Activated B cell treated with CpG ODN at 0.5 μM for 24 hours (primary cell): Measurements from ENCODE around the gene DDX24. TPM values are rescaled to one million over a fixed set of nuclear protein-coding genes. Genes with fewer than 3 reads are reported as not detected.

ENCODE experiments used
- ATAC-seq: fragments of 200-7000 bp; cut with Tn5 transposase; one replicate; pipeline ENCODE4 v1.10.0; 2021; ENCODE audit warnings: low read depth, mild to moderate bottlenecking, moderate library complexity
- CTCF ChIA-PET: fragments of 350-600 bp; sonication (Branson Sonifier 250); formaldehyde crosslinking; loops from one replicate; lab custom pipeline; 2021; ENCODE audit warnings: antibody characterized with exemption; lab: Charles Lee
- POLR2A ChIA-PET: fragments of 350-600 bp; sonication (Branson Sonifier 250); formaldehyde crosslinking; loops from one replicate; lab custom pipeline; 2021; ENCODE audit warnings: antibody characterized with exemption; lab: Charles Lee
- DNase-seq: peaks from one replicate; pipeline ENCODE4 v3.0.0; 2022
- H3K27ac Mint-ChIP-seq: one replicate; pipeline ENCODE4 v1.8.0; 2020; ENCODE audit warnings: mixed read lengths
- H3K27me3 Mint-ChIP-seq: one replicate; pipeline ENCODE4 v1.8.0; 2021; ENCODE audit warnings: mixed read lengths
- H3K36me3 Mint-ChIP-seq: one replicate; pipeline ENCODE4 v1.8.0; 2021; ENCODE audit warnings: low read depth, mixed read lengths
- H3K4me1 Mint-ChIP-seq: one replicate; pipeline ENCODE4 v1.8.0; 2021; ENCODE audit warnings: mixed read lengths
- H3K4me3 Mint-ChIP-seq: one replicate; pipeline ENCODE4 v1.8.0; 2020; ENCODE audit warnings: mild to moderate bottlenecking, mixed read lengths
- H3K9me3 Mint-ChIP-seq: one replicate; pipeline ENCODE4 v1.8.0; 2020; ENCODE audit warnings: mixed read lengths
- CTCF ChIP-seq: fragments of 200-600 bp; IDR thresholded peaks from one replicate; pipeline ENCODE4 v1.8.0; 2022; ENCODE audit warnings: antibody characterized with exemption, mild to moderate bottlenecking
- intact Hi-C: fragments of 100-400 bp; cut with micrococcal nuclease; formaldehyde crosslinking; loops from one replicate; pipeline ENCODE4 v1.15.1; 2024
- total RNA-seq: library from RNA; stranded (reverse); gene quantifications from 2 replicates; pipeline ENCODE4 v1.2.3, GENCODE V29; 2022

DDX24 gene
- total RNA-seq, 1 donor from 2014 or later: 169 TPM

GRCh38 chr14:94049625-94050023 is 31.4 kb downstream of the DDX24 start:
- ATAC-seq: no peak
- intact Hi-C loops: no loop called here
- DNase-seq: no peak
- CTCF ChIA-PET: interaction anchor here (0.6 to 3.0 kb wide), 2 partner anchors 13 to 130 kb away, joined by 3 to 10 read pairs; no protein-coding TSS in a partner anchor
- Mint-ChIP-seq H3K9me3 (no peaks in the 10 kb centered on the region), H3K4me1 (no peaks in the 10 kb centered on the region), H3K4me3 (no peak overlapping the region), H3K36me3 (peaks cover 84% of the 10 kb centered on the region), H3K27ac (no peak overlapping the region), H3K27me3 (no peaks in the 10 kb centered on the region)
- POLR2A ChIA-PET: no interaction called here
- no peak for TF ChIP-seq CTCF

- H3K27ac Mint-ChIP-seq: no peak overlapping the region
- H3K27me3 Mint-ChIP-seq: no peaks in the 10 kb centered on the region
- ATAC-seq (no peak), DNase-seq (no peak)
- ChIA-PET CTCF (interaction anchor here (0.6 to 3.0 kb wide), 3 partner anchors 13 to 131 kb away, joined by 3 to 10 read pairs (median 3); no protein-coding TSS in a partner anchor), POLR2A (no interaction called here)
- H3K9me3 Mint-ChIP-seq: no peaks in the 10 kb centered on the region
- peaks cover 84% of the 10 kb centered on the region for H3K36me3 Mint-ChIP-seq
- TF ChIP-seq CTCF: no peak
- no peak overlapping the region for H3K4me3 Mint-ChIP-seq
- no peaks in the 10 kb centered on the region for H3K4me1 Mint-ChIP-seq
- intact Hi-C loops: no loop called here
These were observed 32.0 kb downstream of the DDX24 start for GRCh38 chr14:94048691-94049624.

- no peaks in the 10 kb centered on the region for H3K9me3 Mint-ChIP-seq
- intact Hi-C loops: no loop called here
- H3K4me3 Mint-ChIP-seq: no peak overlapping the region
- DNase-seq (no peak), ATAC-seq (no peak)
- no peaks in the 10 kb centered on the region for H3K4me1 Mint-ChIP-seq
- ChIA-PET POLR2A (no interaction called here), CTCF (interaction anchor here (3.0 kb wide), 1 partner anchor 11 kb away, joined by 10 read pairs; no protein-coding TSS in a partner anchor)
- no peak for TF ChIP-seq CTCF
- no peaks in the 10 kb centered on the region for H3K27me3 Mint-ChIP-seq
- peaks cover 79% of the 10 kb centered on the region for H3K36me3 Mint-ChIP-seq
- H3K27ac Mint-ChIP-seq: no peak overlapping the region
These were observed 33.4 kb downstream of the DDX24 start for GRCh38 chr14:94047581-94047980.

- ATAC-seq (no peak), DNase-seq (no peak)
- Mint-ChIP-seq H3K9me3 (no peaks in the 10 kb centered on the region), H3K4me3 (no peak overlapping the region), H3K4me1 (no peaks in the 10 kb centered on the region), H3K27ac (no peak overlapping the region), H3K36me3 (peaks cover 71% of the 10 kb centered on the region), H3K27me3 (no peaks in the 10 kb centered on the region)
- POLR2A ChIA-PET: no interaction called here
- CTCF ChIA-PET: interaction anchor here (1.0 to 1.2 kb wide), 2 partner anchors 10 to 90 kb away, joined by 3 to 4 read pairs; no protein-coding TSS in a partner anchor
- intact Hi-C loops: no loop called here
- no peak for TF ChIP-seq CTCF
These were observed 34.2 kb downstream of the DDX24 start for GRCh38 chr14:94046696-94047250.
